Suprapubic skin (tissue), 2 donors: ENCODE data around the gene PTGR3.

Experiments used
- EP300 ChIP-seq: sonication (generic); formaldehyde crosslinking; IDR thresholded peaks from one replicate; pipeline ENCODE4 v1.6.1; 2017; ENCODE audit warnings: antibody characterized with exemption
- POLR2A ChIP-seq, 2 donors: fragments of 450-650 bp; IDR thresholded peaks; one replicate each; pipeline ENCODE4 v1.6.1; 2017; ENCODE audit warnings: antibody characterized with exemption in 2 of 2, mild to moderate bottlenecking in 2 of 2, moderate library complexity in 2 of 2

DNA sequence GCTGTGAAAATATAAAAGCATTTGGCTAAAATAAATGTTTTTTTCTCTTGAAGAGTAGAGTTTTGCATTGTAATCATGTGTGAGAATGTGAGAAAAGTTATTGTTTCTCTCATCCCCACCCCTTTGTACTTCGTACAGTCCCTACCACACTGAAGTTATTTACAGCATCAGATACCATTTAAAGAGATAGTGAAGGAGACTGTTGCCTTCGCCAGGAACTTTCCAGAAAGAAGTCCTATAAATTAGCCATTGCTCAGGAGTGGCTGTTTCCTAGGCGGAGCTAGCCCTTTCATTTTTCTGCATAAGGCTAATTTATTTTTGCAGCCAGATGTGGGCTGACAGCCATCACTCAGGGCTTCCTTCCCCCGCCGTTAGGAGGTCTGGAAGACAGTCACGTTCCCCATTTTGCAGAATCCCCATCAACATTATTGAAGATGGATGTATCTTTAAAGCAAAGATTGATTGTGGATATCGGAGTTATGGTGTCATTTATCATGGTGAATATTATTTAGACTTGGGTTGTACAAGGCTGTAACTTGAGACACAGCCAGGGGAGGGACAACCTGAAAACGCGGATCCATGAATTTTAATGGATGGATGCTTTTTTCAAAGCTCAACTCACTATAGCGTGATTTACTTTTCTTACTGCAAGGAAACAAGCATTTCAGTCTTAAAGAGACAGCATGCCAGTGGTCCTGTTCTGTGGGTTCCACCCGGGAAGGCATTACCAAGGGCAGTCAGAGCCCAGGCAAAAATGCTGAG lies 18.8 kb upstream of the PTGR3 start:
- TF ChIP-seq POLR2A (IDR thresholded peaks at IDR 0.05) (no peak), EP300 (no peak)
